ENCODE measurements around the gene VSTM1. TPM values are rescaled to one million over a fixed set of nuclear protein-coding genes. Genes with fewer than 3 reads are reported as not detected.

Gene VSTM1
- total RNA-seq, 6 donors from 2014 or later: 1.2 to 3.0 (median 1.7) TPM; not detected in 3

GRCh38 chr19:54095136-54095858 lies 31.6 kb upstream of the VSTM1 start:
- Histone ChIP-seq H3K27ac (peak overlapping the region in 1 of 4 donors; percentile 65), H3K36me3 (no peaks in the 10 kb centered on the region), H3K27me3 (peaks cover 0 to 8% (median 3%) of the 10 kb centered on the region in 4 donors), H3K9me3 (no peaks in the 10 kb centered on the region), H3K4me1 (peaks cover 6 to 16% (median 9%) of the 10 kb centered on the region in 4 donors), H3K4me3 (peak overlapping the region in 3 of 4 donors; percentile 22 to 45 (median 33))
- no peak for ATAC-seq (ENCODE audit: low FRiP score in 2 of 2)
- 73 to 81% methylated on average over 10 to 22 of the region's 22 CpGs for WGBS, 2 donors
- TF ChIP-seq EP300 (IDR thresholded peaks at IDR 0.05) (no peak), POLR2A (IDR thresholded peaks at IDR 0.05) (no peak), CTCF (IDR thresholded peaks at IDR 0.05) (no peak), POLR2AphosphoS5 (IDR thresholded peaks at IDR 0.05) (no peak)
- DNase-seq: peak in 1 of 2 donors; percentile 59

- H3K9me3 ChIP-seq: no peaks in the 10 kb centered on the region
- no peaks in the 10 kb centered on the region for H3K36me3 ChIP-seq
- H3K4me3 ChIP-seq: no peak overlapping the region
- TF ChIP-seq POLR2AphosphoS5 (IDR thresholded peaks at IDR 0.05) (no peak), CTCF (IDR thresholded peaks at IDR 0.05) (no peak), EP300 (IDR thresholded peaks at IDR 0.05) (no peak), POLR2A (IDR thresholded peaks at IDR 0.05) (no peak)
- WGBS, 2 donors: 70 to 83% methylated on average over 16 to 17 of the region's 17 CpGs
- DNase-seq (no peak), ATAC-seq (ENCODE audit: low FRiP score in 2 of 2) (no peak)
- H3K27ac ChIP-seq: no peak overlapping the region
- H3K4me1 ChIP-seq: peaks cover 6 to 16% (median 9%) of the 10 kb centered on the region in 4 donors
- peaks cover 0 to 8% (median 3%) of the 10 kb centered on the region in 4 donors for H3K27me3 ChIP-seq
Measured at GRCh38 chr19:54094426-54095000, 30.8 kb upstream of the VSTM1 start.

- Histone ChIP-seq H3K27me3 (no peaks in the 10 kb centered on the region), H3K4me3 (no peak overlapping the region), H3K27ac (no peak overlapping the region), H3K36me3 (no peaks in the 10 kb centered on the region), H3K4me1 (no peaks in the 10 kb centered on the region), H3K9me3 (peaks cover 0 to 19% (median 6%) of the 10 kb centered on the region in 4 donors)
- DNase-seq (no peak), ATAC-seq (ENCODE audit: low FRiP score in 2 of 2) (no peak)
- WGBS, 2 donors: 81 to 88% methylated on average over 3 of the region's 3 CpGs
- no peak for TF ChIP-seq CTCF (IDR thresholded peaks at IDR 0.05)
- no peak for TF ChIP-seq POLR2A (IDR thresholded peaks at IDR 0.05)
- TF ChIP-seq EP300 (IDR thresholded peaks at IDR 0.05): no peak
- TF ChIP-seq POLR2AphosphoS5 (IDR thresholded peaks at IDR 0.05): no peak
Measured at GRCh38 chr19:54084410-54084809, 20.7 kb upstream of the VSTM1 start.

- ATAC-seq (ENCODE audit: low FRiP score in 2 of 2): no peak
- no peaks in the 10 kb centered on the region for H3K27me3 ChIP-seq
- peaks cover 0 to 19% (median 6%) of the 10 kb centered on the region in 4 donors for H3K9me3 ChIP-seq
- no peak within 1 kb of the TSS for H3K27ac ChIP-seq
- H3K36me3 ChIP-seq: no peaks in the 10 kb centered on the region
- H3K4me3 ChIP-seq: no peak within 1 kb of the TSS
- TF ChIP-seq POLR2A (IDR thresholded peaks at IDR 0.05) (no peak), CTCF (IDR thresholded peaks at IDR 0.05) (no peak), EP300 (IDR thresholded peaks at IDR 0.05) (no peak), POLR2AphosphoS5 (IDR thresholded peaks at IDR 0.05) (no peak)
- H3K4me1 ChIP-seq: no peaks in the 10 kb centered on the region
- WGBS, 2 donors: 69 to 74% methylated on average over 7 of the region's 7 CpGs
- no peak for DNase-seq
Measured at GRCh38 chr19:54081032-54081431, 17.3 kb upstream of the VSTM1 start, which contains the start of gene TARM1. TARM1 (minus strand) TSS chr19:54081365; CDS start chr19:54081340, 25 bp downstream.

Data from upper lobe of left lung (tissue), 6 donors.